Measurements from ENCODE around the gene IFIH1. TPM values are rescaled to one million over a fixed set of nuclear protein-coding genes. Genes with fewer than 3 reads are reported as not detected.

Gene IFIH1
- total RNA-seq, 1 experiment from 2014 or later = not detected

DNA sequence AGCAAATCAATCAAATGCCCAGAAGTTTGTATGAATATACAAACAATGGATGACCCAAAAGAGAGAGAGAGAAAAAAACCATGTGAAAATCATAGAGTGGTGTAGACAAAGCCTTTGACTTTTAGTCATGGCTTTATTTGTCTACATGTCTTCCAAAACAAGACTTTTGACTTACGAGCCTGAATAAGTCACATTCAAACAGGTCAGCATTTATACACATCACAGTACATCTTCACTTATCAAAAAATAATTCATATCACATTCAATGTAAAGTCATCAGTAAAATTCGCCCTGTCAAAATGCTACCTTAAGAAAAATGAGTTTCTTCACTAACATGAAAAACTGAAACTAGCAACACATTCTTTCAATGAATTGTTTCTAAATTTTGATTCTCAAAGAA lies 1.9 kb downstream of the IFIH1 start:
- no peak for DNase-seq (ENCODE audit: low spot score)
- in situ Hi-C loops (cut with HindIII; ENCODE audit: low sequenced_read_pairs) = no loop called here

DNA sequence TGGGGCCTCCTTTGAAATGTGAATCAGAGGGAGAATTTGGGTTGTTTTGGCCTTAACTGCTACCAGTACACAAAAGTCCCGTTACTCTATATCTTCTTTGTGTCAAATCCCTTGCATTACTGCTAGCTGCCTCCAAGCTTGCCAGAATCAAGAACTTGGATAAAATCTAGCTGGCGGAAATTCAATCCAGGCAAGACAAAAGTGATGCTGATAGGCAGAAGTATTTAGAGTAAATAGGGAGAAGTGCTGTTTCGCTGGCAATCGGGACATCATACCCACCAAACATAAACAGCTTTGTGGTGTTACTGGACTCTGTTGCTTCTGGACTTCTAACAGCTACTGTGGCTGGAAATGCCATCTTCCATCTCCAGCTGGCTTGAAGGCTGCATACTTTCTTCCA lies 2.5 kb downstream of the IFIH1 start:
- in situ Hi-C loops (cut with HindIII; ENCODE audit: low sequenced_read_pairs) = no loop called here
- DNase-seq (ENCODE audit: low spot score) = no peak

DNA sequence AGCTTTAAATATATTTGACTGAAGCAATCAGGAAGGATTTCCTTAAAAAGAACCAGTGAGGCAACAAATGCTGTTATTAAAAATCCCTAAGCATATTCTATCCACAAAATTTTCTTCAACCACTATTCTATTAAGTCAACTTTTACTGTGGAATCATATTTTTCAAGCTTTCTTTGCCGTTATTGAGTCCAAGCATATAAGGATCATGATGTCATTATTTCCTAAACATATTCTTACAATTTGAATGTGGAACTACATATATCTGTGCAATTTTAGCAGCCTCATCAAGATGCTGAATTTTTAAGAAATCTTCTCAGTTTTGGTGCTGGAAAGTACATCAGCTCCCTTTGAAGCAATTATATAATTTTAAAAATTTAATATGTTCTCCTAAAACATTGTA lies 5.6 kb downstream of the IFIH1 start:
- in situ Hi-C loops (cut with HindIII; ENCODE audit: low sequenced_read_pairs) = no loop called here
- no peak for DNase-seq (ENCODE audit: low spot score)

DNA sequence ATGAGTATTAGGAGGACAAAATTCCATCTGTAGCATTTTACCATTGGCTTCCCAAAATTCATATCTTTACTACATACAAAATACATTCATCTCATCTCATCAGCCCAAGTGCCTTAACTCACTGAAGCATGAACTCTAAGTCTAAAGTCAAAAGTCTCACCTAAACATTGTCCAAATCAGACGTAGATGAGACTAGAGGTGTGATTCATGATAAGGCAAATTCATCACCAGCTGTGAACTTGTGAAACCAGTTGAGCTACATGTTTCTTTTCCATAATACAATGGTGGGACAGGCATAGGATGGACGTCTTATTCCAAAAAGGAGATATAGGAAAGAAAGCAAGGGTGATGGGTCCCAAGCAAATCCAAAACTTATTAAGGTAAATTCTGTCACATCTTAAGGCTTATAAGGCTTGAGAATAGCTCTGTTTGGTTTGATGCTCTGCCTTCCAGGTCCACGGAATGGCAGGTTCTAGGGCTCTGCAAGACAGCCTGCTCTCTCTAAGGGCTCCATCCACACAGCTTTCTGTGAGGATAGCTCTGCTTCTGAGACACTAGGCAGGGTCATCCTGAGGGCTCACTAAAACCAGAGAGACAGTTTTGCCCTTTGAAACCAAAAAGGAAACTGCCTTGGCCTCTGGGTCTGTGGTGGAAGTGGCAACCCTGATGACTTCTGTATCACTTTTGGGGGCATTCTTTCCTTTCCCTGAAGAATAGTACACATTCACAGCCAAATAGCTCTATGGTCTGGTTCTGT lies 9.6 kb downstream of the IFIH1 start:
- DNase-seq (ENCODE audit: low spot score) = no peak
- in situ Hi-C loops (cut with HindIII; ENCODE audit: low sequenced_read_pairs) = no loop called here

DNA sequence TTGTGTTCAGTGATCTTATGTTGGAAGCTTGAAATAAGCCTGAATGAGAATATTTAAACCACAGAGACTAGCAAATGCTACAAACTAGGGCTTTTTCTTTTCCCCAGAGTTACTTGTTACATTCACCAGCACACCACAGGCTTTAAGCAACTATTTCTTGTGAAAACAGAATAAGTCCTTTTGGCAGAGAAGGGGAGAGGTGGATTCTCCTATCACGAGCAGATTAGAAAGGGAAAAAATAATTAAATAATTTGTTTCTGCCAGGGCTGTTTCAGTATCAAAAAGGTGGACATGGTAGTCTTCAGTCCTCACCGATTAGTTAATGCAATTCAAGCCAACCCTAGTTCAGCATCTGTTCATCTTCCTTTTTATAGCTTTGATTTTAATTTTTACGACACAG lies 12.6 kb downstream of the IFIH1 start:
- DNase-seq (ENCODE audit: low spot score) = no peak
- in situ Hi-C loops (cut with HindIII; ENCODE audit: low sequenced_read_pairs) = no loop called here

DNA sequence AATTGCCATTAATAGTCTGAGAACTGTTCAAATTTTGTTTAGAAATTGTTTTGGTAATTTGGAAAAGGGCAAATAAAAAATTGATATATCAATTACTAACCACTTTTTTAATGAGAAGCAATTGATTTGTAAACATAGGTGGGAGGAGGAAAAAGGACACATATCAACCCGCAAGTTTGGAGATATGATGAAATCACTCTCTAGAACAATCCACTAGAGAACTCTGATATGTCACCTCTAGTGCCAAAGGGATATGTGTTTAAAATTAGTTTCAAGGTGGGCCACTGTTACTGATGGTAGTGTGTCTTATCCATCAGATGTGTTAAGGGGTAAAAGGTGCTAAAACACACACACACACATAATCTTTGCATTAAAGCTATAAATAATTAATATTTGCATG lies 16.6 kb downstream of the IFIH1 start:
- in situ Hi-C loops (cut with HindIII; ENCODE audit: low sequenced_read_pairs) = no loop called here
- DNase-seq (ENCODE audit: low spot score) = no peak

DNA sequence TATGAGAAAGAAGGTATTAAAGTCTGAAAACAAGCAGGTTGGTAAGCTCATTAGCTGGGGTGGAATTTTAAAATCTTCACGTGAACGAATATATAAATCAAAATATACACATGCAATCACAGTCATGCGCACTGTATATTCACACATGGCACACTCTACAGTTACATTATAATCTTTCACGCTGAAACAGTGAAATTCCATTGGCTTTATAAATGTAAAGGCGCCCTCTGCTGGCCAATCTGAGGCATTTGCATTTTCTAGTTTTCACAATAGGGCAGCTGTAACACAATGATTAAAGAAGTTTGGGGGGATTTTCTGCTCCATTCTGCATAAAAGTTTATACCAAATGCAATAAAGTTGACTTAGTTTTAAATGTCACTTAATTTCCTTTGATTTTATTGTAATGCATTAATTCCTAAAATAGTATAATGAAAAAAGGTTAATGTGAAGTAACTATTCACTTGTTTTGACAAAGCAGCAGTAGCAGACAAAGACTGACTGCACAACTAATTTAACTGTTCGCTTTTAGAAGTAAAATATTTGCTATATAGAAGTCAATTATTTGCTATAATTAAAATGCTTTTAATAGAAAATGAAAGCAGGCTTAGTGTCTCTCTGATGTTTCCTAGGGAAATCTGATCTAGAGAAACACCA lies 17.2 kb downstream of the IFIH1 start:
- DNase-seq (ENCODE audit: low spot score) = peak; percentile 73
- in situ Hi-C loops (cut with HindIII; ENCODE audit: low sequenced_read_pairs) = no loop called here

DNA sequence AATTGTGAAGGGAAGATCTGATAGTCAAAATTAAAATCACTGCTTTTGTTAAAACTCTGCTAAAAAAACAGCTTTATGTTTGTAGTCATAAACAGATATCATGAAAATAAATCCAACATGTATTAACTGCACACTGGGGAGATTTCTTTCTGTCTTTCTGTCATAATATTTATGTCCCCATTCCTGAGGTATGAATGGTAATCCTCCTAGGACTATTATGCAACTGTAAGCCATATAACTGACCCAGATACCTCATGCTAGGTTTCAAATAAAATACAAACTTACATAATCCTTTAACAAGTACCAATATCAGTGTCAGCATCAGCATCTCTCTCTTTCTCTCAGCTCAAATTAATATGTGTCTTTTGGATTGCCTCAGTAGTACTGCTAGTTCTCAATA lies 18.2 kb downstream of the IFIH1 start:
- no peak for DNase-seq (ENCODE audit: low spot score)
- in situ Hi-C loops (cut with HindIII; ENCODE audit: low sequenced_read_pairs) = no loop called here

DNA sequence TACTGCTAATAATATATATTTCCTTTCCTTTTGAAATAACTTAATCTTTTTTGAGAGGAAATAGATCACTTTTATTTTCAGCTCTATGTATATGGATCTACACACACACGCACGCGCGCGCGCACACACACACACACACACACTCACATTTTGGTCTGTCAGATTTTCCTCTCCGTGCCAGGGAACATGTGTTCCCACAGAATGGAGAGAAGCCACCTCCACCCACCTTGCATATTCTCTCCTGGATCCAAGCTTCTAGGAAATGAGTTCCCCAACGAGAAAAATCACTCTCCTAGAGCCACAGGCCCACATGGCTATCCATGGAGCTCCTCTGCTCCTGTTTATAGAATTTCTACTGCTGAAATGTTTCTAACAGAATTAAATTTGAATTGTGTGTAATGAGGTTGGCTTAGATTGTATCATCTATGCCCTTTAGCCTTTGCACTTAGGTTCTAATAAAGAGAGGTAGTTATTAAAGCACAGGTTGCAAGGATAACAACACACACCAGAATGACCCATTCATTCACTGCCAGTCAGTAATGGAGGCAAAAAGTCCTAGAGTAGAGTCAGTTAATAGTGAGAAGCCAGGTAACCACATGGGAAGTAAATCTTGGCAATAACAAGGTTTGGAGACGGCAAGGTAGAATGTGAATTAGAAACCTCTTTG lies 19.7 kb downstream of the IFIH1 start:
- in situ Hi-C loops (cut with HindIII; ENCODE audit: low sequenced_read_pairs) = no loop called here
- DNase-seq (ENCODE audit: low spot score) = no peak

DNA sequence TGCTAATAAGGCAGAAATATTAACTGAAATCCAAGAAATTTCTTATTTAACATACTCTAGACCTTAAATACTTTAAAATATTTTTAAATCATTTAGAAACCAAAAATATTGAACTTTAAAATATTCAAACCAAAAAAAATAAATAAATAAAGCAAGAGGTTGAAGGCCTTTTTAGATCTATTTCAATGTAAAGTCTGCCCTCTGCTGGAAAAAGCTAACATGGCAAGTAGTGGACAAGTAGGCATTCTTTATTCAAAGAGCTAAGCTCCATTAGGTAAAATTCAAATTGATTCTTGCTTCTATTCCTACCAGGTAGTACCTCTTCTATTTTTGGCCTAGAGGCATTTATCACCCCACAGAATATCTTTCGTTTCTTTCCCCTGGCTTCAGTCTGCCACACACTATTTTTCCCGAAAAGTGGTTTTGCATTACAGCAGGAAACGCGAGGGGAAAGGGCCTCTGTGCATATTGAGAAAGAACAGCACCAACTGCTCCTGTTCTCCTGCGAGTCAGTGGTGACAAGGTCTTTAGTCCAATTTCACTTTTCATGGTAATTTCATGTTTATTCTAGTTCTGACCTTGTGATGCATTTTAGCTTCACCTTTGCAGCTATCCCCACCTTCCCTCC lies 20.4 kb downstream of the IFIH1 start:
- DNase-seq (ENCODE audit: low spot score) = peak; percentile 81
- in situ Hi-C loops (cut with HindIII; ENCODE audit: low sequenced_read_pairs) = no loop called here

DNA sequence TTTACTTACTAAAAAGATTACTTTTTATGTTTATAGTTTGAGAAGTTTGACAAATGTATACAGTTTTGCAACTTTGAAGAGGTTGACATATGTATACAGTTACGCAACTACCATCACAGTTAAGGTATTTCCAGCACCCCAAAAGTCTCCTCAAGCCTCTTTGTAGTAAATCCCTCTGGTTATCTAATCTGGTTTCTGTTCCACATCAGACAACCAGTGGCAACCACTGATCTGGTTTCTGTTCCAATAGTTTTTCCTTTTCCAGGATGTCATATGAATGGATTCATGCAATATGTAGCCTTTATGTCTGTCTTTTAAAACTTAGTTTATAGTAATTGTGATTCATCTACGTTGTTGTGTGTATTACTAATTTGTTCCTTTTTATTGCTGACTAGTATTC lies 23.5 kb downstream of the IFIH1 start:
- in situ Hi-C loops (cut with HindIII; ENCODE audit: low sequenced_read_pairs) = no loop called here
- DNase-seq (ENCODE audit: low spot score) = no peak

DNA sequence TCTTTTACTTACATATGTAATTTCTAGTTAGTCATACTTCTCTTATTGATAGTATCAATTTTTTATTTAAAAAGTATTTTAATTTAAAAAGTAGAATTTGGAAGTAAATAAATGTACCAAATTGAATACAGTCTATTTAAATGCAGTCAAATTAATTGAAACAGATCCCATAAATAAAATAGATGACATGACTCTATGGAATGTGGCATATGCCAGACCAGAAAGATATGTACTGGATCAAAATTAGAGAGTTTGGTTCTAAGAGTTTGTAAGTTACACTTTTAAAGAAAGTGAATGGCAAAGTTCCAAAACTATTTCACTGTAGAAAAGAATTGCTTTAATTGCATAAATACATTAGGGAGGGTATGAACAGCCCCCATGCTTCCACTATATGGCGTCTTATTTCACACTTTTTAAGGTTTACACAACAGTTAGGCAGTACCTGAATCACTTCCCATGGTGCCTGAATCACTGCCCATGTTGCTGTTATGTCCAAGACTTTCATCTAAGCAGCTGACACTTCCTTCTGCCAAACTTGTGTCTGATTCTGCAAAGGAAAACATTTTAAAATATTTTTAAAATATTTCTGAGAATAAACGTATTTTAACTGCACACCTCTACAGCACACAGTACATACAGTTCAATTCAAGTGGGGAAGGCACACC lies 25.2 kb downstream of the IFIH1 start:
- in situ Hi-C loops (cut with HindIII; ENCODE audit: low sequenced_read_pairs) = no loop called here
- no peak for DNase-seq (ENCODE audit: low spot score)

DNA sequence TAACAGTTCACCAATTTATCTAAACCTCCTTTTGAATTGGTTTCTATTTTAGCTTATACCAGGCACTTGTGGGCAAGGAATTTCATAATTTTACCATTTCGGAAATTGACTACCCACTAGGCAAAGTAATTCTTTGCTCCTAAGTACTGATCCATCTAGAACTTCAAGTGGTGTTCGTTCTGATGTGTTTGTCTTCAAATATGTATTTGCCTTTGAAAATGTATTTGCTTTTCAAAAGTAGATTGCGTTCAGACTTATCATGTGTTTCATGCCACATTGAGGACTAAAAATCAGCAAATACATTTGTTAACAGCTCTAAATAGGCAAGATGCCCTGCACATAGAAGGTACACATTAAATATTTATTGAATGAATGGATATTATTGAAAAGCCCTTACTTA lies 26.7 kb downstream of the IFIH1 start:
- in situ Hi-C loops (cut with HindIII; ENCODE audit: low sequenced_read_pairs) = no loop called here
- no peak for DNase-seq (ENCODE audit: low spot score)

DNA sequence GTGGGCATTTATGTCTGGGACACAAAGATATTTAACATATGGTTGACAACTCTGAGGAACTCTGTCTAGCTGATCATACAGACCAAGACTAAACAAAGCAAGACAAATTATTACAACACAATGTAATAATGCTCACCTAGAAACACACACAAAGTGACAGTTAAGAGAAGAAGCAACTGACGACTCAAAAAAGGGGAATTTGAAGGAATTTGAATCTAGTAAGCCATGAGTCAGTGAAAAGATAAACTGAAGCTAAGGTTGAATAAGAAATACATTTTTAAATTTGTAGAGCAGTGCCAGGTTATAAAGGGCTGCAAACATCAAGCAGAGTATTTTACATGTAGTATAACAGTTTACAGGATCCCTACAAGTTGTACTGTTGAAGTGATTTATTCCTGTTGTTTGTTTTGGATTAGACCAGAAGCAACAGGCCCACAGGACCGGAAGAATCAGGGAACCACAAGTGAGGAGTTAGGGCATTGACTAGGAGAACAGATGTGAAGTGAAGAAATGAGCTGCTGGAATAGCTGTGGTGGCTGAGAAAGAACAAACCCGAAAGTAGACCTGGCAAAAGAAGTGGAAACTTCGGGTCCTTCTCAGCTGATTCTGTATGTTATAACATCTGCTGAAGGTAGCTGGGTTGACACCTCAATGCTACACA lies 35.6 kb downstream of the IFIH1 start:
- in situ Hi-C loops (cut with HindIII; ENCODE audit: low sequenced_read_pairs) = no loop called here
- no peak for DNase-seq (ENCODE audit: low spot score)

DNA sequence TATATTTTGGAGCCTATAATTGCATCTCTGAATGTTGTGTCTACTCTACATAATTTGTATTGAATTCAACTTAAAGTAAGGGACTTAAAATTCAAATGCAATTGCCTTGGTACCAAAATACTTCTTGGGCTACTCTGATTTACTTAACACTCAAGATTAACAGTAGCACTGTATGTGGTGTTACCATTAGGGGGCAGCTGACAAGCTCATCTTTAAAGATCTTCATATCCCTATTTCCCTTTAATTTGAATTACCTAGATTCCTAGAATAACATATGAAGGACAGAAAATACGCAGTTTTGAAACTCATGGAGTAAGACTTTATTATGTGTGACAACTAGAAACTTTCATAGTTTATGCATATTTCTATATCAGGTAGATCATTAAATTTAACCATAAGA lies 37.8 kb downstream of the IFIH1 start:
- DNase-seq (ENCODE audit: low spot score) = no peak
- in situ Hi-C loops (cut with HindIII; ENCODE audit: low sequenced_read_pairs) = no loop called here

DNA sequence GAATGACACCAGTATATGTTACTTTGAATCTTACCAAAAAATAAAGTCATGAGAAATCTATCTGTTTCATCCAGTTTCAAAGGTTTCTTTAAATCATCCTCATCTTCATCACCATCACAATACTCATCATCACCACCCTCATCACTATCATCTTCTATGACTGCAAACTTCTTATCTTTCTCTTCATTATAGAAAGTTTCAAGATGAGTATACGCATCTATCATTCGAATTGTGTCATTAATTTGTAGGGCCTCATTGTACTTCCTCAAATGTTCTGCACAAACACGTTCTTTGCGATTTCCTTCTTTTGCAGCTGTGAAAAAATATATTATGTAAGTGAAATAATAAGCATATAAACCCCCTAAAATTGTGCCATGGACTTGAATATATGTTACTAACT lies 41.1 kb downstream of the IFIH1 start:
- in situ Hi-C loops (cut with HindIII; ENCODE audit: low sequenced_read_pairs) = no loop called here
- DNase-seq (ENCODE audit: low spot score) = no peak

DNA sequence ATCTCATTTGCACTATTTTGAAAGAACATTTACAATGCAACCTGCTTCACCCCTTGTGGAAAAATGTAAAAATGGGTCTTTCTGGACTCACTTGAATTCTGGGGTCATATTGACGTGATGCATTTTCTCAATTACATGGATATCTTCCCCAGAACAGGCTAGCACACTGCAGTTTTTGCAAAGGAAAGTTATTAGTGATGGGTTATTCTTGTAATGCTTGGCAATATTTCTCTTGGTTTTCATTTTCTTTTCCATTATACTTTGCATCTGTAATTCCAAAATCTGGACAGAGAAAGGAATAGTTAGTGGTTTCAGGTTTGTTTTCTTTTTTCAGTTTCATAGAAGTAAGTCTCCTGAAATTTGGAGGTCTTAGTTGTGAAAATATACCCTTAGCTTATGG lies 50.5 kb downstream of the IFIH1 start:
- no peak for DNase-seq (ENCODE audit: low spot score)
- in situ Hi-C loops (cut with HindIII; ENCODE audit: low sequenced_read_pairs) = no loop called here

DNA sequence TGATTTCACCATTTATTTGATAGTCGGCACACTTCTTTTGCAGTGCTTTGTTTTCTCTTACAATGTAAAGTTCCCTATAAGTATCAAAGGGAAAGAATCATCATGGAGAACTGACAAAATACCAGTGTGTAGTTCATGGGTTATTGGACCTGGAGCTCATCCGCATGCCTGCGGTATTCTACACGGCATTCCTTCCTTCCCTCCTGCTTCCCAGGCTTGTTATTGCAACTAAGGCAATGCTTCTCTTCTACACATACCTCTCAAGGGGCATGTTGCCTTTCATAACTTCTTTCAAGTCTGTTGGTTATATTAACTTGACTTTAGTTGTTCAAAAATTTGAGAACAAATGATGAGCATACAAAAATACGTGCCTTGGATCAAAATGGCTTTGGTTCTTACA lies 51.0 kb downstream of the IFIH1 start:
- in situ Hi-C loops (cut with HindIII; ENCODE audit: low sequenced_read_pairs) = no loop called here
- no peak for DNase-seq (ENCODE audit: low spot score)

DNA sequence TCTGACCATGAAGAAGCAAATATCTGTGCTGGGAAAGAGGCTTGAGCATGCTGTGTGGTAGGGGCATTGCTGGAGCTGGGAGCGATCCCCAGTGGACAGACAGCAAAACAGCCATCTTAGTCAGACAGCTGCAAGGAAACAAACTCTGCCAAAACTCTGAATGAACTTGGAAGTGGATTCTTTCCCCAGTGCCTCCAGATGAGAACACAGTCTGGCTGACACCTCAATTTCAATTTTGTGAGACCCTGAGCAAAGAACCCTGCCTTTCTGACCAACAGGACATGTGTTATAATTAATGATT lies 52.1 kb downstream of the IFIH1 start:
- no peak for DNase-seq (ENCODE audit: low spot score)
- in situ Hi-C loops (cut with HindIII; ENCODE audit: low sequenced_read_pairs) = no loop called here
